Measurements from ENCODE around the gene BCAS3. TPM values are rescaled to one million over a fixed set of nuclear protein-coding genes. Genes with fewer than 3 reads are reported as not detected.
A peak's percentile ranks its signal among the peaks of the same experiment; 100 is the strongest.

The BCAS3 gene
- total and polyA plus RNA-seq, 12 donors = 6.1 to 21.8 (median 17.2) TPM

- Histone ChIP-seq H3K27ac (peak overlapping the region in 1 of 10 donors; percentile 32), H3K4me3 (no peak overlapping the region), H3K27me3 (no peaks in the 10 kb centered on the region), H3K4me1 (peaks cover 0 to 13% (median 0%) of the 10 kb centered on the region in 9 donors), H3K36me3 (peaks cover 0 to 65% (median 14%) of the 10 kb centered on the region in 9 donors), H3K9me3 (no peaks in the 10 kb centered on the region)
- DNase-seq = no peak
- WGBS, 2 donors = 96 to 97% methylated on average over 6 of the region's 6 CpGs
- intact Hi-C loops (cut with DNase I) = loop anchor here in 7 of 10 donors (10.0 kb wide), 6 partner anchors 56 to 206 kb away; partner anchors contain the start of gene CHCT1 (in 1 of the 7)
- TF ChIP-seq CTCF (IDR thresholded peaks at IDR 0.05) = no peak
- no peak for ATAC-seq
These were observed 46.5 kb upstream of the BCAS3 start for GRCh38 chr17:60631119-60631518.

- Histone ChIP-seq H3K27me3 (no peaks in the 10 kb centered on the region), H3K36me3 (peaks cover 0 to 75% (median 15%) of the 10 kb centered on the region in 9 donors), H3K4me1 (peaks cover 0 to 13% (median 4%) of the 10 kb centered on the region in 9 donors), H3K9me3 (no peaks in the 10 kb centered on the region), H3K27ac (no peak overlapping the region), H3K4me3 (no peak overlapping the region)
- 91 to 93% methylated on average over 2 of the region's 2 CpGs for WGBS, 2 donors
- ATAC-seq (no peak), DNase-seq (no peak)
- TF ChIP-seq CTCF (IDR thresholded peaks at IDR 0.05) = no peak
- intact Hi-C loops (cut with DNase I) = loop anchor here in 9 of 10 donors (2.0 to 10.0 kb wide), 13 partner anchors 35 to 215 kb away; partner anchors contain the start of genes PPM1D (in 3 of the 9) and CHCT1 (in 2 of the 9)
These were observed 40.0 kb upstream of the BCAS3 start for GRCh38 chr17:60637683-60638082.

GRCh38 chr17:60639019-60639330, 38.7 kb upstream of the BCAS3 start:
- Histone ChIP-seq H3K36me3 (peaks cover 0 to 65% (median 15%) of the 10 kb centered on the region in 9 donors), H3K27ac (no peak overlapping the region), H3K27me3 (no peaks in the 10 kb centered on the region), H3K9me3 (no peaks in the 10 kb centered on the region), H3K4me3 (no peak overlapping the region), H3K4me1 (peaks cover 0 to 20% (median 4%) of the 10 kb centered on the region in 9 donors)
- TF ChIP-seq CTCF (IDR thresholded peaks at IDR 0.05) = no peak
- intact Hi-C loops (cut with DNase I) = loop anchor here in 9 of 10 donors (2.0 to 10.0 kb wide), 13 partner anchors 37 to 217 kb away; partner anchors contain the start of genes PPM1D (in 3 of the 9) and CHCT1 (in 2 of the 9)
- DNase-seq (no peak), ATAC-seq (no peak)
- 80 to 85% methylated on average over 4 of the region's 4 CpGs for WGBS, 2 donors

GRCh38 chr17:60640503-60640902, 37.1 kb upstream of the BCAS3 start:
- H3K36me3 ChIP-seq = peaks cover 0 to 49% (median 7%) of the 10 kb centered on the region in 9 donors
- peak in 7 of 9 donors; percentile 10 to 36 (median 15) for TF ChIP-seq CTCF (IDR thresholded peaks at IDR 0.05)
- ATAC-seq (no peak), DNase-seq (no peak)
- no peak overlapping the region for H3K27ac ChIP-seq
- H3K4me3 ChIP-seq = no peak overlapping the region
- WGBS, 2 donors = 63 to 95% methylated on average over 2 of the region's 2 CpGs
- H3K27me3 ChIP-seq = no peaks in the 10 kb centered on the region
- H3K4me1 ChIP-seq = peaks cover 0 to 20% (median 4%) of the 10 kb centered on the region in 9 donors
- H3K9me3 ChIP-seq = no peaks in the 10 kb centered on the region
- intact Hi-C loops (cut with DNase I) = loop anchor here in 2 of 10 donors (5.0 to 10.0 kb wide), 2 partner anchors 63 to 176 kb away; no protein-coding TSS in a partner anchor

Measured in heart right ventricle (tissue), 16 donors.